Liver (tissue), 9 donors: ENCODE data around the gene YBX2. TPM values are rescaled to one million over a fixed set of nuclear protein-coding genes. Genes with fewer than 3 reads are reported as not detected.
A peak's percentile ranks its signal among the peaks of the same experiment; 100 is the strongest.

Experiments
- DNase-seq: peaks from one replicate; pipeline ENCODE4 v3.0.0-alpha.2; 2017; ENCODE audit warnings: low spot score
- H3K27ac ChIP-seq, 2 donors: one replicate each; pipeline ENCODE4 v1.7.0; 2013; ENCODE audit warnings: inconsistent platforms in 2 of 2, low read length in 2 of 2, control low read depth in 1 of 2, low read depth in 1 of 2, mild to moderate bottlenecking in 1 of 2
- H3K27me3 ChIP-seq, 4 donors: one replicate each; pipeline versions ENCODE4 v1.6.1 to v1.7.0; 2013; ENCODE audit warnings: low read length in 3 of 4, inconsistent platforms in 1 of 4, mild to moderate bottlenecking in 1 of 4, moderate library complexity in 1 of 4; ENCODE audit not compliant: control insufficient read depth in 4 of 4, insufficient read depth in 4 of 4
- H3K36me3 ChIP-seq, 4 donors: one replicate each; pipeline versions ENCODE4 v1.6.1 to v1.7.0; 2013; ENCODE audit warnings: low read length in 3 of 4, mild to moderate bottlenecking in 3 of 4, low read depth in 1 of 4, moderate library complexity in 1 of 4; ENCODE audit not compliant: control insufficient read depth in 4 of 4, insufficient read depth in 3 of 4
- H3K4me1 ChIP-seq, 4 donors: one replicate each; pipeline versions ENCODE4 v1.6.1 to v1.7.0; 2013; ENCODE audit warnings: low read length in 3 of 4, mild to moderate bottlenecking in 3 of 4, moderate library complexity in 1 of 4; ENCODE audit not compliant: control insufficient read depth in 4 of 4, insufficient read depth in 4 of 4
- H3K4me3 ChIP-seq, 3 donors: one replicate each; pipeline versions ENCODE4 v1.6.1 to v1.7.0; 2013; ENCODE audit warnings: low read length in 3 of 3, control low read depth in 1 of 3, low read depth in 1 of 3, mild to moderate bottlenecking in 1 of 3
- H3K9ac ChIP-seq, 2 donors: one replicate each; pipeline ENCODE4 v1.7.0; 2013; ENCODE audit warnings: low read length in 2 of 2, mild to moderate bottlenecking in 2 of 2, moderate library complexity in 2 of 2, control low read depth in 1 of 2, low read depth in 1 of 2
- H3K9me3 ChIP-seq, 4 donors: one replicate each; pipeline versions ENCODE4 v1.6.1 to v1.7.0; 2013; ENCODE audit warnings: low read length in 3 of 4; ENCODE audit not compliant: control insufficient read depth in 4 of 4
- ATF3 ChIP-seq: IDR thresholded peaks from 2 replicates; pipeline ENCODE4 v1.6.1; 2016; ENCODE audit warnings: antibody characterized with exemption
- EGR1 ChIP-seq, 2 donors: IDR thresholded peaks; 2 replicates each; pipeline ENCODE4 v1.6.1; 2016 to 2018; ENCODE audit warnings: antibody characterized with exemption in 2 of 2, low read depth in 2 of 2
- FOXA1 ChIP-seq: IDR thresholded peaks from 2 replicates; pipeline ENCODE4 v1.6.1; 2016; ENCODE audit warnings: antibody characterized with exemption
- FOXA2 ChIP-seq: IDR thresholded peaks from 2 replicates; pipeline ENCODE4 v1.6.1; 2016; ENCODE audit warnings: antibody characterized with exemption
- GABPA ChIP-seq, 2 donors: IDR thresholded peaks in 1 of 2; conservative IDR thresholded peaks in 1 of 2; 2 replicates each; pipeline ENCODE4 v1.6.1; 2016; ENCODE audit warnings: antibody characterized with exemption in 2 of 2, mild to moderate bottlenecking in 1 of 2, moderate library complexity in 1 of 2
- HNF4A ChIP-seq, 2 donors: conservative IDR thresholded peaks; 2 replicates each; pipeline ENCODE4 v1.6.1; 2016; ENCODE audit warnings: antibody characterized with exemption in 2 of 2, mild to moderate bottlenecking in 2 of 2
- HNF4G ChIP-seq: IDR thresholded peaks from 2 replicates; pipeline ENCODE4 v1.6.1; 2016; ENCODE audit warnings: antibody characterized with exemption
- JUND ChIP-seq, 2 donors: IDR thresholded peaks; 2 replicates each; pipeline ENCODE4 v1.6.1; 2016; ENCODE audit warnings: antibody characterized with exemption in 2 of 2
- NR2F2 ChIP-seq: IDR thresholded peaks from 2 replicates; pipeline ENCODE4 v1.6.1; 2016; ENCODE audit warnings: antibody characterized with exemption
- RAD21 ChIP-seq, 2 donors: IDR thresholded peaks; 2 replicates each; pipeline ENCODE4 v1.6.1; 2016; ENCODE audit warnings: antibody characterized with exemption in 2 of 2, mild to moderate bottlenecking in 2 of 2
- RXRA ChIP-seq, 2 donors: IDR thresholded peaks; 2 replicates each; pipeline ENCODE4 v1.6.1; 2017 to 2018; ENCODE audit warnings: antibody characterized with exemption in 2 of 2, mild to moderate bottlenecking in 1 of 2
- SP1 ChIP-seq: IDR thresholded peaks from 2 replicates; pipeline ENCODE4 v1.6.1; 2018; ENCODE audit warnings: antibody characterized with exemption, mild to moderate bottlenecking
- TAF1 ChIP-seq: conservative IDR thresholded peaks from 2 replicates; pipeline ENCODE4 v1.6.1; 2016; ENCODE audit warnings: antibody characterized with exemption, mild to moderate bottlenecking
- YY1 ChIP-seq: IDR thresholded peaks from 2 replicates; pipeline ENCODE4 v1.6.1; 2016; ENCODE audit warnings: antibody characterized with exemption, mild to moderate bottlenecking
- whole genome bisulfite sequencing: extraction: QIAGEN DNeasy Blood & Tissue Kit; methylation state at CpG from one replicate; pipeline ENCODE4 v1.1.7; 2013; 5-methylcytosine and 5-hydroxymethylcytosine counted together
- polyA plus RNA-seq, 2 donors: library from polyadenylated mRNA; stranded (reverse) in 1 of 2; unstranded in 1 of 2; fragments of 200-250 nt in 1 of 2; fragments of >200 nt in 1 of 2; fragmentation: Nextera tagmentation in 1 of 2; extraction: Ambion mirVana in 1 of 2; gene quantifications; one replicate each; pipeline versions ENCODE4 v1.2.1 to v1.2.3, GENCODE V29; 2013 to 2015
- total RNA-seq, 2 donors: library from RNA; depleted of rRNA; stranded (reverse); fragments of >200 nt; gene quantifications; one replicate each; pipeline ENCODE4 v1.2.3, GENCODE V29; 2014
- TF ChIP-seq, protein P1 (sequence below): IDR thresholded peaks from 2 replicates; pipeline ENCODE4 v1.6.1; 2016; ENCODE audit warnings: antibody characterized with exemption
- TF ChIP-seq, protein P2 (sequence below): IDR thresholded peaks from 2 replicates; pipeline ENCODE4 v1.6.1; 2016; ENCODE audit warnings: antibody characterized with exemption, mild to moderate bottlenecking
- TF ChIP-seq, protein P3 (sequence below): fragments of 150-350 bp; IDR thresholded peaks from 2 replicates; pipeline ENCODE4 v1.5.1; 2017; ENCODE audit warnings: improper control_type of control experiment, low read depth, low read length; ENCODE audit not compliant: missing input control
- TF ChIP-seq, protein P4 (sequence below): IDR thresholded peaks from 2 replicates; pipeline ENCODE4 v1.6.1; 2016; ENCODE audit warnings: antibody characterized with exemption
- donor health status: healthy.
- donor health status: healthy.
- donor health status: healthy.
- donor health status: healthy.
- donor health status: healthy.

Gene YBX2
- total and polyA plus RNA-seq, 4 donors: 0.33 to 0.75 (median 0.57) TPM

DNA sequence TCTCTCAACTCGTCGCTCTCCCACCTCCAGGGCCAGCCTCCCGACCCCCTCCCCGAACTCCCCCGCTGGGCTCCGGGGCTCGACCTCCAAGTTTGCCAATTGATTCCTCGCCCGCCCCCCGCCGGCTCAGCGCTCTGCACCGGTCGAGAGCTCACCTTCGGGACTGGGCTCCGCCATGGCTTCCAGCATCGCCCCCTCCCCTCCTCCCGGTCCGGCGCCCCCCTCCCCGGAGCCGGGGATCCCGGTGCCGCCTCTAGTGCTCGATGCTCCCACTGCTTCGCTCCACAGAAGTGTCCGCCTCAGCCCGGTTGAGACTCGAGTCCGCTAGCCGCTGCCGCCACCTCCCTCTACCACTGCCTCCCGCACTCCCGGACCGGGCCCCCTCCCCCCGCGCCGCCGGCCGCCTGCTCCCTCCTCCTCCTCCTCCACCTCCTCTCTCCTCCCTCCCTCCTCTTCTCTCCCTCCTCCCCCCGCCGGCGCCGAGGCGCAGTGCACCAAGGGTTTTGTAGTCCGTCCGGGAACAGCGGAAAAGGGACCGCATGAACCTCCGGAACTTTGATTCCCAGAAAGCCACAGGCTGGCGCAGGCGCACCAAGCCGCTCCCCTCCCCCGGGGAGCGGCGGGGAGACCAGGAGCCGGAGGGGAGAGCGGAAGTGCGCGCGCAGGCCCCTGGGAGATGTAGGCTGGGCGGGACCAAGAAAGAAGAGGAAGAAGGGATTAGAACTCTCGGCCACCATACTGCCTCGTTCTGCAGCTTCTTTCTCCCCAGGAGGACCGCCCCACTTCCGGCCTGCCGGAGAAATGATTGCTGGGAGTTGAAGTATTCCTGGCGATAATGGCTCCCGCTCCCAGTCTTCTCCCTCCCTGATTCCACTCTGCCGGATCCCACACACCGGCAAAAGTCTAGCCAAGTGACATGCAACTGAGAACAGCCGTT lies 55.1 kb downstream of the YBX2 start, which contains the start of gene PHF23:
PHF23 (minus strand) TSS at position 367 of the 937 bp plus-strand sequence; CDS start at position 189, 178 bp downstream.
- TF ChIP-seq, protein P1, sequence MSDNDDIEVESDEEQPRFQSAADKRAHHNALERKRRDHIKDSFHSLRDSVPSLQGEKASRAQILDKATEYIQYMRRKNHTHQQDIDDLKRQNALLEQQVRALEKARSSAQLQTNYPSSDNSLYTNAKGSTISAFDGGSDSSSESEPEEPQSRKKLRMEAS: peak; percentile 45
- TF ChIP-seq JUND (IDR thresholded peaks at IDR 0.05) (peak in 1 of 2 donors; percentile 54), TAF1 (peak; percentile 61), FOXA1 (peak; percentile 8), EGR1 (IDR thresholded peaks at IDR 0.05; ENCODE audit: low read depth in 2 of 2) (peak; percentile 65 to 77), HNF4G (no peak), YY1 (peak; percentile 98), NR2F2 (peak; percentile 60), HNF4A (conservative IDR thresholded peaks at IDR 0.05) (peak; percentile 19 to 51), RAD21 (IDR thresholded peaks at IDR 0.05) (peak; percentile 37 to 51), GABPA (IDR thresholded peaks at IDR 0.05 in 1 of 2, conservative IDR thresholded peaks at IDR 0.05 in 1 of 2) (peak; percentile 81 to 97), ATF3 (no peak), SP1 (peak; percentile 91), RXRA (IDR thresholded peaks at IDR 0.05) (peak; percentile 55 to 56), FOXA2 (no peak)
- TF ChIP-seq, protein P2, sequence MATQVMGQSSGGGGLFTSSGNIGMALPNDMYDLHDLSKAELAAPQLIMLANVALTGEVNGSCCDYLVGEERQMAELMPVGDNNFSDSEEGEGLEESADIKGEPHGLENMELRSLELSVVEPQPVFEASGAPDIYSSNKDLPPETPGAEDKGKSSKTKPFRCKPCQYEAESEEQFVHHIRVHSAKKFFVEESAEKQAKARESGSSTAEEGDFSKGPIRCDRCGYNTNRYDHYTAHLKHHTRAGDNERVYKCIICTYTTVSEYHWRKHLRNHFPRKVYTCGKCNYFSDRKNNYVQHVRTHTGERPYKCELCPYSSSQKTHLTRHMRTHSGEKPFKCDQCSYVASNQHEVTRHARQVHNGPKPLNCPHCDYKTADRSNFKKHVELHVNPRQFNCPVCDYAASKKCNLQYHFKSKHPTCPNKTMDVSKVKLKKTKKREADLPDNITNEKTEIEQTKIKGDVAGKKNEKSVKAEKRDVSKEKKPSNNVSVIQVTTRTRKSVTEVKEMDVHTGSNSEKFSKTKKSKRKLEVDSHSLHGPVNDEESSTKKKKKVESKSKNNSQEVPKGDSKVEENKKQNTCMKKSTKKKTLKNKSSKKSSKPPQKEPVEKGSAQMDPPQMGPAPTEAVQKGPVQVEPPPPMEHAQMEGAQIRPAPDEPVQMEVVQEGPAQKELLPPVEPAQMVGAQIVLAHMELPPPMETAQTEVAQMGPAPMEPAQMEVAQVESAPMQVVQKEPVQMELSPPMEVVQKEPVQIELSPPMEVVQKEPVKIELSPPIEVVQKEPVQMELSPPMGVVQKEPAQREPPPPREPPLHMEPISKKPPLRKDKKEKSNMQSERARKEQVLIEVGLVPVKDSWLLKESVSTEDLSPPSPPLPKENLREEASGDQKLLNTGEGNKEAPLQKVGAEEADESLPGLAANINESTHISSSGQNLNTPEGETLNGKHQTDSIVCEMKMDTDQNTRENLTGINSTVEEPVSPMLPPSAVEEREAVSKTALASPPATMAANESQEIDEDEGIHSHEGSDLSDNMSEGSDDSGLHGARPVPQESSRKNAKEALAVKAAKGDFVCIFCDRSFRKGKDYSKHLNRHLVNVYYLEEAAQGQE: peak; percentile 55
- TF ChIP-seq, protein P3, sequence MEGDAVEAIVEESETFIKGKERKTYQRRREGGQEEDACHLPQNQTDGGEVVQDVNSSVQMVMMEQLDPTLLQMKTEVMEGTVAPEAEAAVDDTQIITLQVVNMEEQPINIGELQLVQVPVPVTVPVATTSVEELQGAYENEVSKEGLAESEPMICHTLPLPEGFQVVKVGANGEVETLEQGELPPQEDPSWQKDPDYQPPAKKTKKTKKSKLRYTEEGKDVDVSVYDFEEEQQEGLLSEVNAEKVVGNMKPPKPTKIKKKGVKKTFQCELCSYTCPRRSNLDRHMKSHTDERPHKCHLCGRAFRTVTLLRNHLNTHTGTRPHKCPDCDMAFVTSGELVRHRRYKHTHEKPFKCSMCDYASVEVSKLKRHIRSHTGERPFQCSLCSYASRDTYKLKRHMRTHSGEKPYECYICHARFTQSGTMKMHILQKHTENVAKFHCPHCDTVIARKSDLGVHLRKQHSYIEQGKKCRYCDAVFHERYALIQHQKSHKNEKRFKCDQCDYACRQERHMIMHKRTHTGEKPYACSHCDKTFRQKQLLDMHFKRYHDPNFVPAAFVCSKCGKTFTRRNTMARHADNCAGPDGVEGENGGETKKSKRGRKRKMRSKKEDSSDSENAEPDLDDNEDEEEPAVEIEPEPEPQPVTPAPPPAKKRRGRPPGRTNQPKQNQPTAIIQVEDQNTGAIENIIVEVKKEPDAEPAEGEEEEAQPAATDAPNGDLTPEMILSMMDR: peak; percentile 15
- TF ChIP-seq, protein P4, sequence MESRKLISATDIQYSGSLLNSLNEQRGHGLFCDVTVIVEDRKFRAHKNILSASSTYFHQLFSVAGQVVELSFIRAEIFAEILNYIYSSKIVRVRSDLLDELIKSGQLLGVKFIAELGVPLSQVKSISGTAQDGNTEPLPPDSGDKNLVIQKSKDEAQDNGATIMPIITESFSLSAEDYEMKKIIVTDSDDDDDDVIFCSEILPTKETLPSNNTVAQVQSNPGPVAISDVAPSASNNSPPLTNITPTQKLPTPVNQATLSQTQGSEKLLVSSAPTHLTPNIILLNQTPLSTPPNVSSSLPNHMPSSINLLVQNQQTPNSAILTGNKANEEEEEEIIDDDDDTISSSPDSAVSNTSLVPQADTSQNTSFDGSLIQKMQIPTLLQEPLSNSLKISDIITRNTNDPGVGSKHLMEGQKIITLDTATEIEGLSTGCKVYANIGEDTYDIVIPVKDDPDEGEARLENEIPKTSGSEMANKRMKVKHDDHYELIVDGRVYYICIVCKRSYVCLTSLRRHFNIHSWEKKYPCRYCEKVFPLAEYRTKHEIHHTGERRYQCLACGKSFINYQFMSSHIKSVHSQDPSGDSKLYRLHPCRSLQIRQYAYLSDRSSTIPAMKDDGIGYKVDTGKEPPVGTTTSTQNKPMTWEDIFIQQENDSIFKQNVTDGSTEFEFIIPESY: peak; percentile 95
- WGBS: under 1% methylated on average over 72 of the region's 72 CpGs

More for the DNA sequence above, 55.1 kb downstream of the YBX2 start, which contains the start of gene PHF23:
- peak; percentile 96 for DNase-seq
- Histone ChIP-seq H3K4me3 (peak within 1 kb of the TSS; percentile 88 to 94 (median 90)), H3K4me1 (peaks cover 2 to 59% (median 44%) of the 10 kb centered on the region in 4 donors), H3K9me3 (no peaks in the 10 kb centered on the region), H3K9ac (peak within 1 kb of the TSS; percentile 88 to 89), H3K27ac (peak within 1 kb of the TSS; percentile 98 to 99), H3K36me3 (peaks cover 7 to 27% (median 17%) of the 10 kb centered on the region in 4 donors), H3K27me3 (no peaks in the 10 kb centered on the region)
